ENCODE results near the gene PAX8.

- TF ChIP-seq POLR2A (IDR thresholded peaks at IDR 0.05), result no peak
- no peak for TF ChIP-seq CTCF (IDR thresholded peaks at IDR 0.05)
Observed at GRCh38 chr2:113184531-113185230, 94.0 kb downstream of the PAX8 start.
